Ectodermal cell (in vitro differentiated cells): ENCODE measurements around the gene FRZB.

ENCODE experiments used
- H3K27ac ChIP-seq: 2 replicates; pipeline ENCODE4 v1.7.0; 2013; ENCODE audit warnings: mild to moderate bottlenecking, low read depth, low read length; ENCODE audit not compliant: insufficient read depth, poor library complexity, severe bottlenecking
- H3K27me3 ChIP-seq: 2 replicates; pipeline ENCODE4 v1.7.0; 2013; ENCODE audit warnings: mild to moderate bottlenecking, low read length; ENCODE audit not compliant: insufficient read depth, control insufficient read depth, poor library complexity, severe bottlenecking
- H3K36me3 ChIP-seq: one replicate; pipeline ENCODE4 v1.7.0; 2013; ENCODE audit warnings: low read length; ENCODE audit not compliant: control insufficient read depth, insufficient read depth
- H3K4me1 ChIP-seq: one replicate; pipeline ENCODE4 v1.7.0; 2013; ENCODE audit warnings: low read length; ENCODE audit not compliant: control insufficient read depth, insufficient read depth
- H3K4me3 ChIP-seq: 2 replicates; pipeline ENCODE4 v1.7.0; 2013; ENCODE audit warnings: low read depth, low read length, control low read depth; ENCODE audit not compliant: insufficient read depth
- H3K9me3 ChIP-seq: 2 replicates; pipeline ENCODE4 v1.7.0; 2013; ENCODE audit warnings: mild to moderate bottlenecking, low read length, moderate library complexity; ENCODE audit not compliant: control insufficient read depth
- WGBS, 2 experiments: methylation state at CpG; one replicate each; pipeline ENCODE4 v1.1.7; 2013; ENCODE audit warnings: missing lambda C conversion rate in 2 of 2; 5-methylcytosine and 5-hydroxymethylcytosine counted together

The FRZB gene

GRCh38 chr2:182824767-182825158 is 41.7 kb downstream of the FRZB start:
- 74% methylated on average over 6 of the region's 6 CpGs for WGBS, 2 experiments
- H3K4me1 ChIP-seq, result peaks cover 4% of the 10 kb centered on the region
- H3K27ac ChIP-seq, result no peak overlapping the region
- H3K9me3 ChIP-seq, result no peaks in the 10 kb centered on the region
- no peaks in the 10 kb centered on the region for H3K27me3 ChIP-seq
- no peak overlapping the region for H3K4me3 ChIP-seq
- H3K36me3 ChIP-seq, result no peaks in the 10 kb centered on the region

- WGBS, 2 experiments, result 93 to 94% methylated on average over 4 to 5 of the region's 5 CpGs
- H3K27ac ChIP-seq, result no peak overlapping the region
- H3K36me3 ChIP-seq, result no peaks in the 10 kb centered on the region
- H3K9me3 ChIP-seq, result no peaks in the 10 kb centered on the region
- no peaks in the 10 kb centered on the region for H3K27me3 ChIP-seq
- no peak overlapping the region for H3K4me3 ChIP-seq
- H3K4me1 ChIP-seq, result peaks cover 5% of the 10 kb centered on the region
Measured at GRCh38 chr2:182824056-182824766, 42.2 kb downstream of the FRZB start.

GRCh38 chr2:182822733-182823132 is 43.7 kb downstream of the FRZB start:
- Histone ChIP-seq H3K36me3 (no peaks in the 10 kb centered on the region), H3K4me1 (peaks cover 17% of the 10 kb centered on the region), H3K9me3 (no peaks in the 10 kb centered on the region), H3K4me3 (no peak overlapping the region), H3K27me3 (no peaks in the 10 kb centered on the region), H3K27ac (no peak overlapping the region)
- whole genome bisulfite sequencing, 2 experiments, result 91 to 100% methylated on average over 1 to 2 of the region's 2 CpGs

- H3K27ac ChIP-seq, result no peak overlapping the region
- H3K4me1 ChIP-seq, result peaks cover 29% of the 10 kb centered on the region
- 75 to 100% methylated on average over 1 to 2 of the region's 2 CpGs for WGBS, 2 experiments
- no peaks in the 10 kb centered on the region for H3K9me3 ChIP-seq
- no peaks in the 10 kb centered on the region for H3K27me3 ChIP-seq
- H3K4me3 ChIP-seq, result no peak overlapping the region
- no peaks in the 10 kb centered on the region for H3K36me3 ChIP-seq
Measured at GRCh38 chr2:182821182-182821581, 45.3 kb downstream of the FRZB start.

GRCh38 chr2:182819412-182819811 is 47.0 kb downstream of the FRZB start:
- 75 to 82% methylated on average over 4 of the region's 4 CpGs for WGBS, 2 experiments
- Histone ChIP-seq H3K27me3 (no peaks in the 10 kb centered on the region), H3K4me3 (no peak overlapping the region), H3K4me1 (peaks cover 25% of the 10 kb centered on the region), H3K9me3 (no peaks in the 10 kb centered on the region), H3K36me3 (no peaks in the 10 kb centered on the region), H3K27ac (peak overlapping the region; percentile 88)

- WGBS, 2 experiments, result 0% methylated on average over 3 to 4 of the region's 4 CpGs
- H3K27ac ChIP-seq, result peak overlapping the region; percentile 88
- peaks cover 25% of the 10 kb centered on the region for H3K4me1 ChIP-seq
- H3K4me3 ChIP-seq, result no peak overlapping the region
- H3K27me3 ChIP-seq, result no peaks in the 10 kb centered on the region
- no peaks in the 10 kb centered on the region for H3K36me3 ChIP-seq
- H3K9me3 ChIP-seq, result no peaks in the 10 kb centered on the region
Measured at GRCh38 chr2:182818925-182819324, 47.5 kb downstream of the FRZB start.

- Histone ChIP-seq H3K4me3 (no peak overlapping the region), H3K27ac (peak overlapping the region; percentile 88), H3K9me3 (no peaks in the 10 kb centered on the region), H3K27me3 (no peaks in the 10 kb centered on the region), H3K36me3 (no peaks in the 10 kb centered on the region), H3K4me1 (peaks cover 25% of the 10 kb centered on the region)
- WGBS, 2 experiments, result 52 to 100% methylated on average over 1 to 2 of the region's 3 CpGs
Measured at GRCh38 chr2:182818501-182818900, 47.9 kb downstream of the FRZB start.

GRCh38 chr2:182817558-182817957 is 48.9 kb downstream of the FRZB start:
- no peak overlapping the region for H3K27ac ChIP-seq
- WGBS, 2 experiments, result 93 to 100% methylated on average over 1 to 2 of the region's 2 CpGs
- no peaks in the 10 kb centered on the region for H3K27me3 ChIP-seq
- no peak overlapping the region for H3K4me3 ChIP-seq
- H3K9me3 ChIP-seq, result no peaks in the 10 kb centered on the region
- H3K4me1 ChIP-seq, result peaks cover 25% of the 10 kb centered on the region
- H3K36me3 ChIP-seq, result no peaks in the 10 kb centered on the region

GRCh38 chr2:182816866-182817265 is 49.6 kb downstream of the FRZB start:
- H3K27ac ChIP-seq, result no peak overlapping the region
- H3K27me3 ChIP-seq, result no peaks in the 10 kb centered on the region
- no peaks in the 10 kb centered on the region for H3K36me3 ChIP-seq
- no peaks in the 10 kb centered on the region for H3K9me3 ChIP-seq
- H3K4me1 ChIP-seq, result peaks cover 25% of the 10 kb centered on the region
- no peak overlapping the region for H3K4me3 ChIP-seq

GRCh38 chr2:182814804-182815203 is 51.6 kb downstream of the FRZB start:
- H3K9me3 ChIP-seq, result no peaks in the 10 kb centered on the region
- H3K4me3 ChIP-seq, result no peak overlapping the region

GRCh38 chr2:182814380-182814779 is 52.1 kb downstream of the FRZB start:
- Histone ChIP-seq H3K4me3 (no peak overlapping the region), H3K27ac (no peak overlapping the region), H3K36me3 (no peaks in the 10 kb centered on the region), H3K4me1 (peaks cover 25% of the 10 kb centered on the region), H3K9me3 (no peaks in the 10 kb centered on the region), H3K27me3 (no peaks in the 10 kb centered on the region)
- 91 to 92% methylated on average over 6 of the region's 6 CpGs for WGBS, 2 experiments

More at GRCh38 chr2:182814804-182815203, 51.6 kb downstream of the FRZB start:
- no peak overlapping the region for H3K27ac ChIP-seq
- no peaks in the 10 kb centered on the region for H3K27me3 ChIP-seq
- WGBS, 2 experiments, result 95 to 96% methylated on average over 3 of the region's 3 CpGs
- no peaks in the 10 kb centered on the region for H3K36me3 ChIP-seq
- peaks cover 25% of the 10 kb centered on the region for H3K4me1 ChIP-seq
